Activated naive CD8-positive, alpha-beta T cell treated with anti-CD3 and anti-CD28 coated beads, Interleukin-2, amount 10 ng/mL, durations not matched to agents 7 days and 5 days (primary cell): ENCODE measurements around the gene FOLR2. TPM values are rescaled to one million over a fixed set of nuclear protein-coding genes. Genes with fewer than 3 reads are reported as not detected.
A peak's percentile ranks its signal among the peaks of the same experiment; 100 is the strongest.

Source experiments
- ATAC-seq: fragments of 150-1000 bp; cut with Tn5 transposase; one replicate; pipeline ENCODE4 v1.10.0; 2021; ENCODE audit warnings: low read depth, moderate library complexity
- POLR2A ChIA-PET: fragments of 350-600 bp; sonication (Branson Sonifier 250); formaldehyde crosslinking; loops from one replicate; lab custom pipeline; 2021; ENCODE audit warnings: antibody characterized with exemption; lab: Charles Lee
- DNase-seq: peaks from one replicate; pipeline ENCODE4 v3.0.0; 2021
- H3K27ac Mint-ChIP-seq: one replicate; pipeline ENCODE4 v1.8.0; 2022; ENCODE audit warnings: mild to moderate bottlenecking, mixed read lengths
- H3K27me3 Mint-ChIP-seq: one replicate; pipeline ENCODE4 v1.8.0; 2022; ENCODE audit warnings: mild to moderate bottlenecking, moderate library complexity, mixed read lengths
- H3K36me3 Mint-ChIP-seq: one replicate; pipeline ENCODE4 v1.8.0; 2021; ENCODE audit warnings: mild to moderate bottlenecking, mixed read lengths
- H3K4me1 Mint-ChIP-seq: one replicate; pipeline ENCODE4 v1.8.0; 2021; ENCODE audit warnings: mixed read lengths
- H3K4me3 Mint-ChIP-seq: one replicate; pipeline ENCODE4 v1.8.0; 2022; ENCODE audit warnings: mild to moderate bottlenecking, moderate library complexity, mixed read lengths
- H3K9me3 Mint-ChIP-seq: one replicate; pipeline ENCODE4 v1.8.0; 2021; ENCODE audit warnings: mixed read lengths
- total RNA-seq, 2 experiments: library from RNA; stranded (reverse); gene quantifications; one replicate each; pipeline ENCODE4 v1.2.3, GENCODE V29; 2021

FOLR2 gene
- total RNA-seq, 2 experiments from 2014 or later: 0.33 TPM; not detected in 1

GRCh38 chr11:72220696-72221363, 4.2 kb downstream of the FOLR2 start:
- DNase-seq (no peak), ATAC-seq (no peak)
- no peak overlapping the region for H3K4me3 Mint-ChIP-seq
- H3K27ac Mint-ChIP-seq: peak overlapping the region; percentile 25
- H3K36me3 Mint-ChIP-seq: peaks cover 4% of the 10 kb centered on the region
- H3K27me3 Mint-ChIP-seq: peaks cover 25% of the 10 kb centered on the region
- POLR2A ChIA-PET: no interaction called here
- peaks cover 29% of the 10 kb centered on the region for H3K4me1 Mint-ChIP-seq
- no peaks in the 10 kb centered on the region for H3K9me3 Mint-ChIP-seq

DNA sequence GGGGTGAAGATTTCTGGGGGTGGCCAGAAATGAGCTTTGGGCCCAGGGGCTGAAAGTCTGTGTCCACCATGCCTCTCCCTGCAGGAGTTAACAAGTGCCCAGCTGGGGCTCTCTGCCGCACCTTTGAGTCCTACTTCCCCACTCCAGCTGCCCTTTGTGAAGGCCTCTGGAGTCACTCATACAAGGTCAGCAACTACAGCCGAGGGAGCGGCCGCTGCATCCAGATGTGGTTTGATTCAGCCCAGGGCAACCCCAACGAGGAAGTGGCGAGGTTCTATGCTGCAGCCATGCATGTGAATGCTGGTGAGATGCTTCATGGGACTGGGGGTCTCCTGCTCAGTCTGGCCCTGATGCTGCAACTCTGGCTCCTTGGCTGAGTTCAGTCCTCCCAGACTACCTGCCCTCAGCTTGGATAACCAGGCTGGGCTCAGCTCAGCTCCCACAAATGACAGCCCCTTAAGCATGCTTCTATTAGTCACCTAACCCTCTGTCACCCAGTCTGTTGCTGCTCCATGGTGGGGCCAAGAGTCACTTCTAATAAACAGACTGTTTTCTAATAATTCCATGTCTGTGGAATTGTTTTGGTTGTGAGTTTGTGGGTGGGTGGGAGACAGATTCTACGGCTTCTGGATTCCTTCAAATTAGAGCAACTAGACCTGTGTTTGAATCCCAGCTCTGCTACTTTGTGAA, 4.9 kb downstream of the FOLR2 start:
- ATAC-seq (no peak), DNase-seq (peak; percentile 32)
- Mint-ChIP-seq H3K4me1 (peaks cover 29% of the 10 kb centered on the region), H3K4me3 (no peak overlapping the region), H3K36me3 (peaks cover 4% of the 10 kb centered on the region), H3K9me3 (no peaks in the 10 kb centered on the region), H3K27me3 (peaks cover 18% of the 10 kb centered on the region), H3K27ac (peak overlapping the region; percentile 25)
- POLR2A ChIA-PET: interaction anchor here (2.0 kb wide), 1 partner anchor 109 kb away, joined by 16 read pairs; the partner anchor contains the start of gene ANAPC15

DNA sequence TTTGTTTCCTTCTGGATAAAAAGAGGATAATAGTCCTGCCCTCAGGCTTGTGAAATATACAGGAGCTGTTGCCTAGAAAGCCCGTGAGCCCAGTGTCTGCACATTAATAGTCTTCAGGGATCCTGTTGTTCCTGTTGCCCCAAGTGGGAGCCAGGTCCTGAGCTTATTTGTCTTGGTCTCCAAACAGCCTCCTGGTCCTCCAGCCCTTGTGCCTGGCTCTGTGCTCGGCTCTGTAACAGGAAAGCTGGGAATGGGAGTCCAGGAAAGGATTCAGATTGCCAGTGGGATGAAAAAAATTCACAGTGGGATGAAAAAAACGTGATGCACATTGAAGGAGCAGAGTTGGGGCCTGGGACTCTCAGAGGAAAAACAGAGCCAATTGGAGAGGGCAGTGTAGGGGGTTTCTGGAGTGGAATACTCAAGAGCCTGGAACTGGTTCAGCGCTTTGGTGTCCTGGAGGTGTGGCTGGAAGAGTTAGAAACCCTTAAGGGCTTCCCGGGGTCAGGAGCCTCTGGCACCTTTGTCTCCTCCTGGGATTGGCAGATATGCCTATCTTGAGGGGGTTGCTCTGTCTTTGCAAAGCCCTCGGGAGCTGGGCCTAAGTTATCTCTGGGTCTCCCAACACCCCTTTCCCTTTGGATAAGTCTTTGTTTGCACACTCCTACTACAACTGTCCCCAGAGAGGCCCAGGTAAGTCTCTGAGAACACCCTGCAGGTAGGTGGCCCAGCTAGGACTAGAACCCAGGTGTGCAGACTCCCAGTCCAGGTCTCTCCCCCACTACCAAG, 5.7 kb downstream of the FOLR2 start:
- POLR2A ChIA-PET: interaction anchor here (0.7 to 2.0 kb wide), 7 partner anchors 10 to 593 kb away, joined by 4 to 16 read pairs (median 5); partner anchors contain the start of genes ANAPC15, RNF121 and XNDC1N
- H3K4me1 Mint-ChIP-seq: peaks cover 32% of the 10 kb centered on the region

GRCh38 chr11:72222907-72223614, 6.5 kb downstream of the FOLR2 start:
- POLR2A ChIA-PET: interaction anchor here (0.6 to 2.0 kb wide), 19 partner anchors 9 to 592 kb away, joined by 3 to 16 read pairs (median 4); partner anchors contain the start of genes ANAPC15, CLPB, RNF121 and XNDC1N
- Mint-ChIP-seq H3K4me1 (peaks cover 27% of the 10 kb centered on the region), H3K27ac (peak overlapping the region; percentile 84), H3K9me3 (no peaks in the 10 kb centered on the region), H3K4me3 (peak overlapping the region; percentile 90), H3K36me3 (peaks cover 4% of the 10 kb centered on the region), H3K27me3 (peaks cover 8% of the 10 kb centered on the region)
- DNase-seq: peak; percentile 95
- peak; percentile 81 for ATAC-seq

More for the DNA sequence above, 5.7 kb downstream of the FOLR2 start:
- Mint-ChIP-seq H3K27me3 (peaks cover 14% of the 10 kb centered on the region), H3K36me3 (peaks cover 4% of the 10 kb centered on the region), H3K27ac (peak overlapping the region; percentile 84), H3K9me3 (no peaks in the 10 kb centered on the region), H3K4me3 (peak overlapping the region; percentile 90)
- ATAC-seq: no peak
- no peak for DNase-seq

- DNase-seq: peak; percentile 84
- H3K9me3 Mint-ChIP-seq: no peaks in the 10 kb centered on the region
- peak; percentile 55 for ATAC-seq
- peaks cover 1% of the 10 kb centered on the region for H3K27me3 Mint-ChIP-seq
- H3K4me1 Mint-ChIP-seq: peaks cover 22% of the 10 kb centered on the region
- peaks cover 5% of the 10 kb centered on the region for H3K36me3 Mint-ChIP-seq
- POLR2A ChIA-PET: interaction anchor here (0.6 to 2.0 kb wide), 18 partner anchors 8 to 296 kb away, joined by 3 to 16 read pairs (median 4); partner anchors contain the start of genes ANAPC15, CLPB, RNF121 and XNDC1N
- H3K4me3 Mint-ChIP-seq: peak overlapping the region; percentile 97
- peak overlapping the region; percentile 93 for H3K27ac Mint-ChIP-seq
These were observed 7.3 kb downstream of the FOLR2 start for GRCh38 chr11:72223615-72224563.

DNA sequence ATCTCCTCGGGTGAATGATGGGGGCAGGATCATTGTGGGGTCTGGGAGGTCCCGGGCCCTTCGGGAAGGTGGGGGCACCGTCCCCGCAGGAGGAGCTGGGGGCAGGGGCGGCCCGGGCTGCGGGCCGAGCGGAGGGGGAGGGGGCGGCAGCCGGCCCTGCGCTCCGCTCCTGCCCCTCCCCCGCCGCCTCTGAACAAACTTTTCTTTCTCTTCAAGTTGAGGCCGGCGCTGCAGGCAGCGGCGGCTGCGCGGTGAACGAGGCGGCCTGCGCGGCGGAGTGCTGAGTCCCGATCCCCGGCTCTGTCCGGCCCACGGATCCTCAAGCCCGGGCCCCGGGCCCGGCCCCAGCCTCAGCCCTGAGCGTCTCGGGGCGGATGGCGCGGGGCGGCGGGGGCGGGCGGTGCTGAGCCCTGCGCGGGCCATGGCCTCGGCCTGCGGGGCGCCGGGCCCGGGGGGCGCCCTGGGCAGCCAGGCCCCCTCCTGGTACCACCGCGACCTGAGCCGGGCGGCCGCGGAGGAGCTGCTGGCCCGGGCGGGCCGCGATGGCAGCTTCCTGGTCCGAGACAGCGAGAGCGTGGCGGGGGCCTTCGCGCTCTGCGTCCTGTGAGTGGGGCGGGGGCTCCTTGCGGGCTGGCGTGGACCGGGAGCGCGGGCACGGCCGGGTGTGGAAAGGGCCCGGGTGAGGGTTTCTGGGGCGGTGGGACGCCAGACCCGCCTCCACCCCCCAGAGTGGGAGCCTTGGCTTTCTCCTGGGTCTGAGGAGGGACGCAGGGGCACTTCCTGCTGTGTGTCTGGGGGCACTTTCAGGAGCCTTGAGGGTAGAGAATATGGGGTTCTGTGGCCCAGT, 8.2 kb downstream of the FOLR2 start, which contains the start of gene INPPL1:
INPPL1 (plus strand) TSS at position 204 of the 847 bp plus-strand sequence; CDS start at position 422, 218 bp downstream.
- peak; percentile 3 for ATAC-seq
- Mint-ChIP-seq H3K36me3 (peaks cover 5% of the 10 kb centered on the region), H3K27me3 (no peaks in the 10 kb centered on the region), H3K27ac (peak within 1 kb of the TSS; percentile 93), H3K9me3 (no peaks in the 10 kb centered on the region), H3K4me3 (peak within 1 kb of the TSS; percentile 97), H3K4me1 (peaks cover 22% of the 10 kb centered on the region)
- DNase-seq: peak; percentile 64
- POLR2A ChIA-PET: interaction anchor here (0.7 to 2.0 kb wide), 10 partner anchors 8 to 206 kb away, joined by 3 to 7 read pairs (median 4); partner anchors contain the start of genes ANAPC15 and FOLR2

DNA sequence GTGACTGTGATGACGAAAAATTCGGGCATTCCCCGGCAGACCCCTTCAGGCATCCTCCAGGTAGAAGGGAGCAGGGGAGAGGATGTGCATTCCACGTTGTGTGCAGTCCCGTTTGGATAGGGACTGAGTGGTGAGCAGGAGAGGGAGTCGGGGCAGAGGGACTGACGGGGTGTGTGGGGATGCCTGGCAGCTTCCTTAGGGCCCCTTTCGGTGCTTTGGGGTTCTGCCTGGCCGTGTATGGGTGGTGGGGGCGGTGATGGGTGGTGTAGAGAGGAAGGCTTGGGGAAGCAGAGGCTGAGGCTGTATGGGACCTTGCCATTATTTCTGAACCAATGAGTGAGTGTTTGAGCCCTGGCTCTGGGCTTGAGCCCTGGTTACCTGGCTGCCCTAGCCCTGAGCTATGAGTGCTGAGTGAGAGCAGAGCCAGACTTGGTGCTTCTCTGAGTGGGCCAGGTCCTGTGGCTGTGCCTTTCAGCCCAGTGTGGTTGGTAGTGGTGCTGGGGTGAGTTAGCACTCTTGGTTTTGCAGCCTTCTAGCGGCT, 8.9 kb downstream of the FOLR2 start:
- DNase-seq (peak; percentile 54), ATAC-seq (peak; percentile 5)
- no peaks in the 10 kb centered on the region for H3K9me3 Mint-ChIP-seq
- H3K27ac Mint-ChIP-seq: peak overlapping the region; percentile 93
- H3K4me1 Mint-ChIP-seq: peaks cover 22% of the 10 kb centered on the region
- peaks cover 5% of the 10 kb centered on the region for H3K36me3 Mint-ChIP-seq
- POLR2A ChIA-PET: interaction anchor here (0.6 to 2.0 kb wide), 9 partner anchors 9 to 206 kb away, joined by 3 to 7 read pairs (median 3); partner anchors contain the start of genes ANAPC15 and FOLR2
- H3K4me3 Mint-ChIP-seq: peak overlapping the region; percentile 96
- no peaks in the 10 kb centered on the region for H3K27me3 Mint-ChIP-seq

DNA sequence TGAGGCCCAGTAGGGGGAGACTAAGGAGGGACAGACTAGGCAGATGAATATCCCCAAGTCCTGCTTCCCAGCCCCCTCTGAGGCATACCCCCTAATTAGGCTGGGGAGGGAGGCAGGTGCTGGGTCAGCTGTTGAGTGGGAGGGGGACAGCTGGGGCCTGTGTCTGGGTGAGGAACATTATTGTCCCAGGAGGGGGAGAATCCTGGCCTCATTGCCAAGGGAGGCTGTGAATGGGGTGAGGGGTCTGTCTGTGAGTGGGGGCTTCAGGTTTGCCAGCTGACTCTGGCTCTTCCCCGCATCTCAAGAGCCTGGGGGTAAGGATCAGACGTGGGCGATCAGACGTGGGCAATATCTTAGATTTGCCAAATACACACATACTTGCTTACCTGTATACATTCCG, 10.1 kb downstream of the FOLR2 start:
- DNase-seq (no peak), ATAC-seq (no peak)
- Mint-ChIP-seq H3K27ac (no peak overlapping the region), H3K36me3 (peaks cover 5% of the 10 kb centered on the region), H3K4me3 (no peak overlapping the region), H3K4me1 (peaks cover 20% of the 10 kb centered on the region), H3K9me3 (no peaks in the 10 kb centered on the region), H3K27me3 (no peaks in the 10 kb centered on the region)
- POLR2A ChIA-PET: interaction anchor here (0.5 kb wide), 1 partner anchor 1486 kb away, joined by 3 read pairs; no protein-coding TSS in a partner anchor

- ATAC-seq (no peak), DNase-seq (no peak)
- no peak overlapping the region for H3K27ac Mint-ChIP-seq
- peaks cover 15% of the 10 kb centered on the region for H3K4me1 Mint-ChIP-seq
- no peak overlapping the region for H3K4me3 Mint-ChIP-seq
- H3K27me3 Mint-ChIP-seq: no peaks in the 10 kb centered on the region
- peaks cover 5% of the 10 kb centered on the region for H3K36me3 Mint-ChIP-seq
- POLR2A ChIA-PET: no interaction called here
- H3K9me3 Mint-ChIP-seq: no peaks in the 10 kb centered on the region
These were observed 11.0 kb downstream of the FOLR2 start for GRCh38 chr11:72227316-72228228.
